Heart left ventricle (tissue), 16 donors: ENCODE measurements around the gene CSRNP2. TPM values are rescaled to one million over a fixed set of nuclear protein-coding genes. Genes with fewer than 3 reads are reported as not detected.
"Not testable (repeated sequence)": the region's sequence is repeated elsewhere in the genome, so short reads cannot be mapped to it uniquely, and the experiment has no call there.

Experiments used
- ATAC-seq, 4 donors: fragments of 200-7000 bp; cut with Tn5 transposase; one replicate each; pipeline ENCODE4 v1.9.1; 2020 to 2022; ENCODE audit warnings: moderate library complexity in 4 of 4, mild to moderate bottlenecking in 3 of 4, moderate number of reproducible peaks in 1 of 4
- DNase-seq, 5 donors: peaks; one replicate each; pipeline ENCODE4 v3.0.0-alpha.2; 2020
- H3K27ac ChIP-seq, 12 donors: fragments of 200-600 bp; sonication (generic) in 4 of 12; one replicate each; pipeline versions ENCODE4 v1.5.0 to v1.8.0; 2016 to 2022; ENCODE audit warnings: mild to moderate bottlenecking in 2 of 12
- H3K27me3 ChIP-seq, 9 donors: fragments of 200-600 bp; sonication (generic) in 2 of 9; one replicate each; pipeline versions ENCODE4 v1.5.1 to v1.8.0; 2016 to 2022; ENCODE audit warnings: mild to moderate bottlenecking in 3 of 9
- H3K36me3 ChIP-seq, 9 donors: fragments of 200-600 bp; sonication (generic) in 2 of 9; one replicate each; pipeline versions ENCODE4 v1.5.0 to v1.8.0; 2018 to 2022; ENCODE audit warnings: mild to moderate bottlenecking in 2 of 9
- H3K4me1 ChIP-seq, 12 donors: fragments of 200-600 bp; sonication (generic) in 4 of 12; one replicate each; pipeline versions ENCODE4 v1.5.0 to v1.8.0; 2016 to 2022; ENCODE audit warnings: mild to moderate bottlenecking in 3 of 12
- H3K4me3 ChIP-seq, 12 donors: fragments of 200-600 bp; sonication (generic) in 4 of 12; one replicate each; pipeline versions ENCODE4 v1.5.0 to v1.8.0; 2017 to 2022; ENCODE audit warnings: mild to moderate bottlenecking in 9 of 12, moderate library complexity in 4 of 12
- H3K9me3 ChIP-seq, 12 donors: fragments of 200-600 bp; sonication (generic) in 4 of 12; one replicate each; pipeline versions ENCODE4 v1.5.0 to v1.8.0; 2016 to 2022; ENCODE audit warnings: mild to moderate bottlenecking in 1 of 12
- POLR2A ChIP-seq, 2 donors: fragments of 450-650 bp; IDR thresholded peaks; one replicate each; pipeline ENCODE4 v1.6.1; 2017; ENCODE audit warnings: antibody characterized with exemption in 2 of 2, mild to moderate bottlenecking in 2 of 2, moderate library complexity in 2 of 2
- WGBS, 4 donors: extraction: QIAGEN DNeasy Blood & Tissue Kit in 2 of 4; methylation state at CpG; one replicate each; pipeline versions ENCODE4 v1.1.5 to v1.1.7; 2013 to 2018; 5-methylcytosine and 5-hydroxymethylcytosine counted together
- intact Hi-C, 10 donors: fragments of 100-400 bp; cut with DNase I; formaldehyde crosslinking; loops; one replicate each; pipeline versions ENCODE4 v1.11.1 to v1.14.2; 2022
- polyA plus RNA-seq, 2 donors: library from polyadenylated mRNA; stranded (reverse); fragments of 200-250 nt; gene quantifications; one replicate each; pipeline ENCODE4 v1.2.3, GENCODE V29; 2013
- total RNA-seq, 9 donors: library from RNA; depleted of rRNA in 2 of 9; stranded (reverse); fragments of >200 nt in 2 of 9; fragmentation: NEBNext Ultra II Directional in 3 of 9; extraction: Animal tissue kit (Norgen Biotek cat#: 25700) in 3 of 9; gene quantifications; one replicate each; pipeline versions ENCODE4 v1.1.0 to v1.2.4, GENCODE V29; 2016 to 2023
- TF ChIP-seq, protein P1 (sequence below), 12 donors: fragments of 200-600 bp; sonication (generic) in 4 of 12; IDR thresholded peaks; one replicate each; pipeline versions ENCODE4 v1.5.0 to v1.8.0; 2018 to 2022; ENCODE audit warnings: antibody characterized with exemption in 12 of 12, mild to moderate bottlenecking in 5 of 12
- donor health status: ischemic (EF 13 %, LVEDD 7.1; RV severe dilation, severe dysfunction).
- donor health status: healthy with polysubstance abuse.
- donor health status: DM: no; HTN: yes; CAD: no.
- donor health status: DM: no; HTN: no; CAD: no.
- donor health status: ischemic (EF 25% LVEDD 6.9; RV normal size, moderate dysfunction).
- donor health status: ischemic (EF 25% LVEDD 5.7; RV mildly dilated, moderate dysfunction).
- donor health status: healthy.
- donor health status: DM: yes; HTN: yes; CAD: no.
- donor health status: ischemic (EF 35%, LVEDD 5.7; RV mildly dilated, moderate dysfunction).
- donor health status: nonischemic (EF 11% LVEDD 7.7; RV severe dilation, severe dysfunction).
- donor health status: DM: yes; HTN: yes; CAD: no.
- donor health status: PGD.
- donor health status: ischemic (EF 29% LVEDD 5.4; RV normal size, mild dysfunction).
- donor health status: nonischemic (EF 23%, LVEDD 6.1; RV moderate dilation, normal function).

Gene CSRNP2
- total and polyA plus RNA-seq, 11 donors, result 10.0 to 25.7 (median 18.5) TPM

DNA sequence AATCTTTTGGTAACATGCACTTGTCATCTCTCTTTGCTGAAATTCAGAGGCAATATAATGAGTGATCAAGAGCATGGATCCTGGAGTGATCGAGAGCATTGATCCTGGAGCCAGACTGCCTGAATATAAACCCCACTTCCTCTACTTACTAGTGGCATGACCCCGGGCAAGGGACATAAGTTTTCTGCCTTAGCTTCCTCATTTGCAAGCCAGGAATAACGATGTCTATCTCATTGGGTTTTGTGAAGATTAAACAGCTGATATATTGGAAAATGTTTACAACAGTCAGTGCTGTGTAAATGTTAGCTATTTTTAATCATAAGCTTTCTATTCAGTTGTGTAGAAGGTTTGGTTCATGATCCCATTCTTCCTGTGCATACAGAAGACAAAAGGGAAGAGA lies 2.4 kb upstream of the CSRNP2 start:
- Histone ChIP-seq H3K27ac (peak overlapping the region in 1 of 12 donors; percentile 24), H3K27me3 (no peaks in the 10 kb centered on the region), H3K4me3 (no peak overlapping the region), H3K36me3 (peaks cover 0 to 14% (median 5%) of the 10 kb centered on the region in 9 donors), H3K9me3 (no peaks in the 10 kb centered on the region), H3K4me1 (peaks cover 0 to 37% (median 15%) of the 10 kb centered on the region in 12 donors)
- DNase-seq (no peak), ATAC-seq (no peak)
- intact Hi-C loops, result loop anchor here in 2 of 10 donors (10.0 kb wide), 2 partner anchors 149 to 159 kb away; partner anchors contain the start of gene DAZAP2 (in 1 of the 2)
- TF ChIP-seq, protein P1, sequence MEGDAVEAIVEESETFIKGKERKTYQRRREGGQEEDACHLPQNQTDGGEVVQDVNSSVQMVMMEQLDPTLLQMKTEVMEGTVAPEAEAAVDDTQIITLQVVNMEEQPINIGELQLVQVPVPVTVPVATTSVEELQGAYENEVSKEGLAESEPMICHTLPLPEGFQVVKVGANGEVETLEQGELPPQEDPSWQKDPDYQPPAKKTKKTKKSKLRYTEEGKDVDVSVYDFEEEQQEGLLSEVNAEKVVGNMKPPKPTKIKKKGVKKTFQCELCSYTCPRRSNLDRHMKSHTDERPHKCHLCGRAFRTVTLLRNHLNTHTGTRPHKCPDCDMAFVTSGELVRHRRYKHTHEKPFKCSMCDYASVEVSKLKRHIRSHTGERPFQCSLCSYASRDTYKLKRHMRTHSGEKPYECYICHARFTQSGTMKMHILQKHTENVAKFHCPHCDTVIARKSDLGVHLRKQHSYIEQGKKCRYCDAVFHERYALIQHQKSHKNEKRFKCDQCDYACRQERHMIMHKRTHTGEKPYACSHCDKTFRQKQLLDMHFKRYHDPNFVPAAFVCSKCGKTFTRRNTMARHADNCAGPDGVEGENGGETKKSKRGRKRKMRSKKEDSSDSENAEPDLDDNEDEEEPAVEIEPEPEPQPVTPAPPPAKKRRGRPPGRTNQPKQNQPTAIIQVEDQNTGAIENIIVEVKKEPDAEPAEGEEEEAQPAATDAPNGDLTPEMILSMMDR (IDR thresholded peaks at IDR 0.05), result no peak
- TF ChIP-seq POLR2A (IDR thresholded peaks at IDR 0.05), result no peak
- 82 to 93% (median 89%) methylated on average over 3 of the region's 3 CpGs for WGBS, 4 donors

DNA sequence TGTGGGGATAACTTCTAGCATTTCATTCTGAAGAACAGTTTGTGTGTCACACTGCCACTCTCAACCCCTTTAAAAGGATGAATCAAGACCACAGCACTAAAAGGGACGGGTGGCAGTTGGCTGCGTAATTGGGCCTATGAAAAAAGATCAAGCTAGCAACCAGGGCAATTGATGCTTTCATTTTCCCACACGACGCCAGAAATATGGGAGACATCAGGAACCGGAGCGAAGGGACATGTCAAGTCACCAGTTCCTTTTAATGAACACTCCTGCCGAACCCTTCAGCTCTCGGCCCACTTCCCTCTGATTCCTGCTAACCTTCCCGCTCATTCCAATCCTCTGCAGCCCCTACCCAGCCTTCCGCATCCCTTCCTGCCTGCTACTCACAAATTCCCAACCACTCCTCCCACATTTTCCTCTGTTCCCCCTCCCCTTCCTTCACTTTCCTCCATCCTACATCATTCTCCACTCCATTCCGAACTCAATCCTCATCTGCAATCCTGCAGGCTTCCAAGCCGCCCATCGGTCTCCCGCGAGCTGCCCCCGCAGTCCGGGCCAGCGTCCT lies 753 bp downstream of the CSRNP2 start:
- no peak for ATAC-seq
- DNase-seq, result no peak
- no peak for TF ChIP-seq POLR2A (IDR thresholded peaks at IDR 0.05)
- TF ChIP-seq, protein P1 (IDR thresholded peaks at IDR 0.05), result no peak
- Histone ChIP-seq H3K27ac (peak overlapping the region; percentile 85 to 97 (median 92)), H3K27me3 (no peaks in the 10 kb centered on the region), H3K4me1 (peaks cover 0 to 46% (median 23%) of the 10 kb centered on the region in 12 donors), H3K4me3 (peak overlapping the region; percentile 74 to 99 (median 86)), H3K9me3 (no peaks in the 10 kb centered on the region), H3K36me3 (peaks cover 0 to 3% (median 0%) of the 10 kb centered on the region in 9 donors)
- intact Hi-C loops, result loop anchor here in 5 of 10 donors (2.0 to 10.0 kb wide), 5 partner anchors 34 to 162 kb away; partner anchors contain the start of genes LETMD1 (in 5 of the 5) and DAZAP2 (in 1 of the 5)
- WGBS, 4 donors, result 1% methylated on average over 18 of the region's 18 CpGs

DNA sequence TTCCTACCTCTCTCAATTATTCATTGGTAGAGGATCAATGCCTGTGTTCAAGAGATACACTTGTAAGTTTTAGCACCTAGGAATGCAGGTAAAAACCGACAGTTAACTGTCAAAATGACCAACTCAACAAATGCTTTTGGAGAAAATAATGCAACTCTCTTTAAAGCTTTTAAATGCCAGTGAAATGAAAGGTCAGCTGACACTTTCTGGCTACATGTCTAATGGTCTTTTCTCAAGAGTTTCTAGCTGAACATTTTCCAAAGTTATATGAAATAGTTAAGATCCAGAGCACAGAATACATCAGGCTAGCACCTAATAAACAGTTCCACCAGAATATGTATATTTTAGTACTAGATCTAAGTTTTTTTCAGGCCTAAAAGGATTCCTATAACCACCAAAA lies 2.0 kb downstream of the CSRNP2 start:
- Histone ChIP-seq H3K9me3 (no peaks in the 10 kb centered on the region), H3K4me3 (peak overlapping the region in 3 of 12 donors; percentile 84 to 97 (median 86)), H3K27me3 (no peaks in the 10 kb centered on the region), H3K27ac (peak overlapping the region in 1 of 12 donors; percentile 97), H3K4me1 (peaks cover 0 to 56% (median 34%) of the 10 kb centered on the region in 12 donors), H3K36me3 (peaks cover 0 to 3% (median 0%) of the 10 kb centered on the region in 9 donors)
- intact Hi-C loops, result loop anchor here in 3 of 10 donors (5.0 to 10.0 kb wide), 3 partner anchors 34 to 163 kb away; partner anchors contain the start of genes LETMD1 (in 2 of the 3) and DAZAP2 (in 1 of the 3)
- ATAC-seq, result no peak
- WGBS, 4 donors, result 76 to 94% (median 85%) methylated on average over 1 of the region's 1 CpG
- no peak for TF ChIP-seq POLR2A (IDR thresholded peaks at IDR 0.05)
- TF ChIP-seq, protein P1 (IDR thresholded peaks at IDR 0.05), result no peak
- no peak for DNase-seq

DNA sequence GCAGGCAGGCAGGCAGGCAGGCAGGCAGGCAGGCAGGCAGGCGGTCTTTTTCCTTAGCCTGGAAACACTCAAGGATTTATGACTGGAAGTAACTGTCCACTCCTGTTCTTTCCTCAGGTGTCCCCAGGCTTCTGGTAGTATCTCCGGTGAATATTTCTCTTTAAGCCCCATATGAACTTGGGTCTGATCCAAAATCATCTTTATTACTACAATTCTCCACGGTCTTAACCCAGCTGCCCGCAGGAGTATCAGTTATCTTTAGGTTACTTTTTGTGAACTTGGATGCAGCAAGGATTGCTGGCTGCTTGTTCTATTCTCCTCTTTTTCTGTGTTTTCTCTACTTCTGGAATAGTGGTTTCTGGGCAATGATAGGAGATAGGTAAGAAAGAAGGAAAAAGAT lies 3.3 kb downstream of the CSRNP2 start:
- ATAC-seq (no peak), DNase-seq (no peak)
- H3K36me3 ChIP-seq, result peaks cover 0 to 10% (median 0%) of the 10 kb centered on the region in 9 donors
- H3K27me3 ChIP-seq, result no peaks in the 10 kb centered on the region
- TF ChIP-seq, protein P1 (IDR thresholded peaks at IDR 0.05), result no peak
- no peak for TF ChIP-seq POLR2A (IDR thresholded peaks at IDR 0.05)
- 73 to 76% (median 74%) methylated on average over 4 of the region's 4 CpGs for WGBS, 4 donors
- H3K9me3 ChIP-seq, result no peaks in the 10 kb centered on the region
- H3K4me3 ChIP-seq, result no peak overlapping the region
- intact Hi-C loops, result loop anchor here in 3 of 10 donors (5.0 to 10.0 kb wide), 3 partner anchors 33 to 165 kb away; partner anchors contain the start of genes LETMD1 (in 2 of the 3) and DAZAP2 (in 1 of the 3)
- no peak overlapping the region for H3K27ac ChIP-seq
- peaks cover 0 to 58% (median 47%) of the 10 kb centered on the region in 12 donors for H3K4me1 ChIP-seq

DNA sequence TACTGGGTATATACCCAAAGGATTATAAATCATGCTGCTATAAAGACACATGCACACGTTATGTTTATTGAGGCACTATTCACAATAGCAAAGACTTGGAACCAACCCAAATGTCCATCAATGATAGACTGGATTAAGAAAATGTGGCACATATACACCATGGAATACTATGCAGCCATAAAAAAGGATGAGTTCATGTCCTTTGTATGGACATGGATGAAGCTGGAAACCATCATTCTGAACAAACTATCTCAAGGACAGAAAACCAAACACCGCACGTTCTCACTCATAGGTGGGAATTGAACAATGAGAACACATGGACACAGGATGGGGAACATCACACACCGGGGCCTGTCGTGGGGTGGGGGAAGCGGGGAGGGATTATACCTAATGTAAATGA lies 4.5 kb downstream of the CSRNP2 start:
- H3K4me3 ChIP-seq, H3K9me3 ChIP-seq, ATAC-seq, intact Hi-C loops, H3K27me3 ChIP-seq, H3K27ac ChIP-seq, DNase-seq: not testable (repeated sequence)
- peaks cover 0 to 59% (median 49%) of the 10 kb centered on the region in 12 donors for H3K4me1 ChIP-seq
- peaks cover 0 to 16% (median 5%) of the 10 kb centered on the region in 9 donors for H3K36me3 ChIP-seq
- WGBS, 4 donors, result 93 to 97% (median 96%) methylated on average over 6 of the region's 6 CpGs

DNA sequence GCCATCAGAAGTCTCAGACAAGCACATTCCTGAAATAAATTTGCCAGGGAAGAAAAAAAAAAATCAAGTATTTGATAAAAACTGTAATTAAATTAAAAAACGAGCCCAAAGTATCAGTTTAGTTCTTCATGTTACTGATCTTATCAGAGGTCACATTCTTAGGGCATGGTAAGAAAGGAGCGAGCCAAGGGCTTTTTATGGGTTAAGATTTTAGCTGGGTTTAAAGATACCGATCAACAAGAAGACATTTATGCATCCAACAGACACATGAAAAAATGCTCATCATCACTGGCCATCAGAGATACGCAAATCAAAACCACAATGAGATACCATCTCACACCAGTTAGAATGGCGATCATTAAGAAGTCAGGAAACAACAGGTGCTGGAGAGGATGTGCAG lies 5.0 kb downstream of the CSRNP2 start:
- H3K4me3 ChIP-seq, DNase-seq, ATAC-seq, H3K9me3 ChIP-seq, H3K27me3 ChIP-seq, intact Hi-C loops: not testable (repeated sequence)
- WGBS, 4 donors, result 69 to 77% (median 77%) methylated on average over 5 of the region's 5 CpGs
- Histone ChIP-seq H3K4me1 (peaks cover 0 to 59% (median 47%) of the 10 kb centered on the region in 12 donors), H3K36me3 (peaks cover 0 to 21% (median 10%) of the 10 kb centered on the region in 9 donors), H3K27ac (peak overlapping the region in 7 of 12 donors; percentile 0 to 81 (median 51))
